Neural crest cell (in vitro differentiated cells): ENCODE data around the gene SPAG6. TPM values are rescaled to one million over a fixed set of nuclear protein-coding genes. Genes with fewer than 3 reads are reported as not detected.

Experiments used
- DNase-seq: peaks from one replicate; pipeline ENCODE4 v3.0.0; 2021; ENCODE audit warnings: low read depth, mixed read lengths, low spot score
- H3K27ac Mint-ChIP-seq: one replicate; pipeline ENCODE4 v1.8.0; 2021; ENCODE audit warnings: mild to moderate bottlenecking, mixed read lengths; ENCODE audit not compliant: unreplicated experiment
- H3K27me3 Mint-ChIP-seq: 2 replicates; pipeline ENCODE4 v1.8.0; 2021; ENCODE audit warnings: low read depth, mild to moderate bottlenecking, mixed read lengths
- H3K36me3 Mint-ChIP-seq: 2 replicates; pipeline ENCODE4 v1.8.0; 2021; ENCODE audit warnings: low read depth, mild to moderate bottlenecking, mixed read lengths
- H3K4me1 Mint-ChIP-seq: 2 replicates; pipeline ENCODE4 v1.8.0; 2021; ENCODE audit warnings: mixed read lengths
- H3K4me3 Mint-ChIP-seq: one replicate; pipeline ENCODE4 v1.8.0; 2021; ENCODE audit warnings: mild to moderate bottlenecking, mixed read lengths
- H3K9me3 Mint-ChIP-seq: 2 replicates; pipeline ENCODE4 v1.8.0; 2021; ENCODE audit warnings: mixed read lengths
- total RNA-seq: library from RNA; stranded (reverse); gene quantifications from 2 replicates; pipeline ENCODE4 v1.2.1, GENCODE V29; 2021
- TF ChIP-seq, protein P1 (sequence below): fragments of 200-600 bp; sonication (generic); conservative IDR thresholded peaks from 2 replicates; pipeline ENCODE4 v1.5.0; 2021; ENCODE audit warnings: antibody characterized with exemption, mild to moderate bottlenecking

Gene SPAG6
- total RNA-seq, 1 donor from 2014 or later: 1.6 TPM

DNA sequence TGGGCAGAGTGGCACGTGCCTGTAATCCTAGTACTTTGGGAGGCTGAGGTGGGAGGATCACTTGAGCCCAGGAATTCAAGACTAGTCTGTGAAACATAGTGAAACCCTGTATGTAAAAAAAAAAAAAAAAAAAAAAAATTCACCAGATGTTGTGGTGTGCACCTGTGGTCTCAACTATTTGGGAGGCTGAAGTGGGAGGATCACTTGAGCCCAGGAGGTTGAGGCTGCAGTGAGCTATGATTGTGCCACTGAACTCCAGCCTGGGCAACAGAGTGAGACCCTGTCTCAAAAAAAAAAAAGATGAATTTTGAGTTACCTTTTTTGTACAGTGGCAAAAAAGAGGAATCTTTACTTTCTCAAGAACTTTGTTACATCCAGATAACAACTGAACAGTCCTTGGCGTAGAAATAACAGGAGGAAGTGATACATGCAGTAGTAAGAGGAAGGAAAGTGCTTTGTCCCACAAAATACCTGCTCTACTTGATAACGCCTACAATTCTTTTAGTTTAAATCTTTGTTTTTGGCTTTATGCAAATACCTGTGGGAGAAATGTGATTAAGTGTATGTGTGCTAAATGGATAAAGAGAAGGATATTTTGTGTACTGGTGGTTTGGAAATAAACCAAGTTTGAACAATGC, 29.3 kb downstream of the SPAG6 start:
- Mint-ChIP-seq H3K27me3 (no peaks in the 10 kb centered on the region), H3K4me1 (peaks cover 17% of the 10 kb centered on the region), H3K9me3 (no peaks in the 10 kb centered on the region), H3K36me3 (no peaks in the 10 kb centered on the region), H3K27ac (no peak overlapping the region), H3K4me3 (no peak overlapping the region)
- no peak for DNase-seq
- TF ChIP-seq, protein P1, sequence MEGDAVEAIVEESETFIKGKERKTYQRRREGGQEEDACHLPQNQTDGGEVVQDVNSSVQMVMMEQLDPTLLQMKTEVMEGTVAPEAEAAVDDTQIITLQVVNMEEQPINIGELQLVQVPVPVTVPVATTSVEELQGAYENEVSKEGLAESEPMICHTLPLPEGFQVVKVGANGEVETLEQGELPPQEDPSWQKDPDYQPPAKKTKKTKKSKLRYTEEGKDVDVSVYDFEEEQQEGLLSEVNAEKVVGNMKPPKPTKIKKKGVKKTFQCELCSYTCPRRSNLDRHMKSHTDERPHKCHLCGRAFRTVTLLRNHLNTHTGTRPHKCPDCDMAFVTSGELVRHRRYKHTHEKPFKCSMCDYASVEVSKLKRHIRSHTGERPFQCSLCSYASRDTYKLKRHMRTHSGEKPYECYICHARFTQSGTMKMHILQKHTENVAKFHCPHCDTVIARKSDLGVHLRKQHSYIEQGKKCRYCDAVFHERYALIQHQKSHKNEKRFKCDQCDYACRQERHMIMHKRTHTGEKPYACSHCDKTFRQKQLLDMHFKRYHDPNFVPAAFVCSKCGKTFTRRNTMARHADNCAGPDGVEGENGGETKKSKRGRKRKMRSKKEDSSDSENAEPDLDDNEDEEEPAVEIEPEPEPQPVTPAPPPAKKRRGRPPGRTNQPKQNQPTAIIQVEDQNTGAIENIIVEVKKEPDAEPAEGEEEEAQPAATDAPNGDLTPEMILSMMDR: no peak

DNA sequence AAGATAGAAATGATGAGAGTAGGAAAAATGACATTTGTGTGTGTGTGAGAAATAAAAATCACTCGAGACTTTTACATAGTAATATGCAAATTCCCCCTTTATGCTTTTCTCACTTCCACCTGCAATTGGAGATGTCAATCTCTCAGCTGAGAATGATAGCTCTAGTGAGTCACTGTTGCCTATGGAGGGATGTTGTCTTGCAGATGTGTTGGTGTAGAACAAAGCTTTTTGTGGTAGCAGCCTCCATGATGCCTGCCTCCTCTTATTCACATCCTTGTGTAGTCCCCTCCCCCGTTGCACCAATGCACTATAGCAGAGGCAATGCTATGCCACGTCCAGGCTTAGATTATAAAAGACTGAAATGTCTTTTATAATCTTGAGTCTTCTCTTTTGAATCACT, 33.8 kb downstream of the SPAG6 start:
- Mint-ChIP-seq H3K27ac (peak overlapping the region; percentile 1), H3K4me1 (peaks cover 18% of the 10 kb centered on the region), H3K36me3 (no peaks in the 10 kb centered on the region), H3K27me3 (no peaks in the 10 kb centered on the region), H3K4me3 (no peak overlapping the region), H3K9me3 (no peaks in the 10 kb centered on the region)
- no peak for DNase-seq
- TF ChIP-seq, protein P1: no peak

DNA sequence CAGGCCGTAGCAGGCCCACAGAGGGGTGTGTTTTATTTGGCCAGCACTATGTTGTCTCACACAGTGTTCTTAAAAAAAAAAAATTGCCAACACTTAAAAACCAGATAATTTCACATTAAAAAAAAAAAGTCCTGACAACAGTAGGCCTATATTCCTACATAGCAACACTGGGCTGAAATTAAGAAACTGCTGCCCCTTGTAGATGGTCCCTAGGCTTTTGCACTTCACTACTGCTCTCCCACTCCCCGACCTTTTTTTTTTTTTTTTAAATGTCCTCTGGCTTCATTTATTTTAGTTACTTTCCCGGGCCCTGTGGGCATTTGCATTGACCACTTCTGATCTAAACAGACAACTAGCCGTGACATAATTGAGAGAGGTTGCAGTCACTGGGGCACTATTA, 36.0 kb downstream of the SPAG6 start:
- Mint-ChIP-seq H3K4me1 (peaks cover 27% of the 10 kb centered on the region), H3K4me3 (no peak overlapping the region), H3K9me3 (no peaks in the 10 kb centered on the region), H3K27ac (no peak overlapping the region), H3K27me3 (no peaks in the 10 kb centered on the region), H3K36me3 (no peaks in the 10 kb centered on the region)
- no peak for DNase-seq
- TF ChIP-seq, protein P1: no peak

DNA sequence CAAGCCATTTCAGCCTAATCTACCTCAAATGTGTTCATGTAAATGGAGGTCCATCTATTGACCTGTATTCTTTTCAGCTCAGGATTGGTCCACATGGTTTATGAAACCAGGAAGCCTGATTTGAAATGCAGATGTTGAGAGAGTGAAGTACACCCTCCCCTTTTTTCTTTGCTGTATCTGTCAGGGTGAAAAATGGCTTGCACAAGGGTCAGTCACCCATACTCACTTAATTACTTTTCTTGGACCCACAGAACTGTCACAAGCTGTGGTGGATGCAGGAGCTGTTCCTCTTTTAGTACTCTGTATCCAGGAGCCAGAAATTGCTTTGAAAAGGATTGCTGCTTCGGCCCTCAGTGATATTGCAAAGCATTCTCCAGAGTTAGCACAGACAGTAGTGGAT, 41.2 kb downstream of the SPAG6 start:
- TF ChIP-seq, protein P1: no peak
- no peaks in the 10 kb centered on the region for H3K9me3 Mint-ChIP-seq
- no peaks in the 10 kb centered on the region for H3K27me3 Mint-ChIP-seq
- DNase-seq: no peak
- H3K4me3 Mint-ChIP-seq: no peak overlapping the region
- H3K27ac Mint-ChIP-seq: no peak overlapping the region
- no peaks in the 10 kb centered on the region for H3K36me3 Mint-ChIP-seq
- H3K4me1 Mint-ChIP-seq: peaks cover 33% of the 10 kb centered on the region

DNA sequence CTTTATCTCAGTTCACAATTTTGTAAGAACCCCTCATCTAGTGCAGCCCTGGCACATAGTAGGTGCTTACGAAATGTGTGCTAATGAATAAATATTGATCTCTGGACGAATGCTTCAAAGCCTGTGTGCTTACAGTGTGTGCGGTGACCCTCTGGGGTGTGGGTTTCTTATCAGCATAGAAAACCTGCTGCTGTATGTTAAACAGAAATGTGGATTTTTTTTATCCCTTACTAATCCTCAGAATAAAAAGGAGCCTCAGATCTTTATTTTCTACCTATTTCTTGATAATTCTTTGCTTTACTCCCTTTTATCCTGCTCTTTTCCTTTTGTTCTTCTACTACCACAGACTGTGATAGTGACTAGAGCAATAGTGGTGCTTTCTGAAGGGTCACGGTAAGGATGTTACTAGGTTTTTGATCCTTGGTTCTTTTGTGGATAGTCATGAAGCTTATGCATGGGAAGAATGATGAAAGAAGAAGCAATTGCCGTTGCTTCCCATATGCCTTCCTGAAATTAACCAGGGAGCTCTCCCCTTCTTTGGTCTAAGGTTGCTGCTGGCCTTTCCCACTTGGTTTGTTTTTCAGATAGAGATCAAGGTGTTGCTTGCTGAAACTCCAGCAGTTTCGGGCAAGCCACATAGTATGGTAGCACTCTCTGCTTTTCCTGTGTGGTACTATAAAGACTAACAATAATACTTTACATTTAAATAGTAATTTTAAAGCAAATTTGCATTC, 44.7 kb downstream of the SPAG6 start:
- Mint-ChIP-seq H3K36me3 (no peaks in the 10 kb centered on the region), H3K27me3 (peaks cover 2% of the 10 kb centered on the region), H3K4me3 (no peak overlapping the region), H3K9me3 (no peaks in the 10 kb centered on the region), H3K4me1 (peaks cover 30% of the 10 kb centered on the region), H3K27ac (no peak overlapping the region)
- no peak for DNase-seq
- TF ChIP-seq, protein P1: no peak
